Heart left ventricle (tissue), 16 donors: ENCODE results near the gene BCL2. TPM values are rescaled to one million over a fixed set of nuclear protein-coding genes. Genes with fewer than 3 reads are reported as not detected.

Experiments
- ATAC-seq, 4 donors: fragments of 200-7000 bp; cut with Tn5 transposase; one replicate each; pipeline ENCODE4 v1.9.1; 2020 to 2022; ENCODE audit warnings: moderate library complexity in 4 of 4, mild to moderate bottlenecking in 3 of 4, moderate number of reproducible peaks in 1 of 4
- DNase-seq, 5 donors: peaks; one replicate each; pipeline ENCODE4 v3.0.0-alpha.2; 2020
- H3K27ac ChIP-seq, 12 donors: fragments of 200-600 bp; sonication (generic) in 4 of 12; one replicate each; pipeline versions ENCODE4 v1.5.0 to v1.8.0; 2016 to 2022; ENCODE audit warnings: mild to moderate bottlenecking in 2 of 12
- H3K27me3 ChIP-seq, 9 donors: fragments of 200-600 bp; sonication (generic) in 2 of 9; one replicate each; pipeline versions ENCODE4 v1.5.1 to v1.8.0; 2016 to 2022; ENCODE audit warnings: mild to moderate bottlenecking in 3 of 9
- H3K36me3 ChIP-seq, 9 donors: fragments of 200-600 bp; sonication (generic) in 2 of 9; one replicate each; pipeline versions ENCODE4 v1.5.0 to v1.8.0; 2018 to 2022; ENCODE audit warnings: mild to moderate bottlenecking in 2 of 9
- H3K4me1 ChIP-seq, 12 donors: fragments of 200-600 bp; sonication (generic) in 4 of 12; one replicate each; pipeline versions ENCODE4 v1.5.0 to v1.8.0; 2016 to 2022; ENCODE audit warnings: mild to moderate bottlenecking in 3 of 12
- H3K4me3 ChIP-seq, 12 donors: fragments of 200-600 bp; sonication (generic) in 4 of 12; one replicate each; pipeline versions ENCODE4 v1.5.0 to v1.8.0; 2017 to 2022; ENCODE audit warnings: mild to moderate bottlenecking in 9 of 12, moderate library complexity in 4 of 12
- H3K9me3 ChIP-seq, 12 donors: fragments of 200-600 bp; sonication (generic) in 4 of 12; one replicate each; pipeline versions ENCODE4 v1.5.0 to v1.8.0; 2016 to 2022; ENCODE audit warnings: mild to moderate bottlenecking in 1 of 12
- CTCF ChIP-seq, 12 donors: fragments of 200-600 bp; sonication (generic) in 4 of 12; IDR thresholded peaks; one replicate each; pipeline versions ENCODE4 v1.5.0 to v1.8.0; 2018 to 2022; ENCODE audit warnings: antibody characterized with exemption in 12 of 12, mild to moderate bottlenecking in 5 of 12
- POLR2A ChIP-seq, 2 donors: fragments of 450-650 bp; IDR thresholded peaks; one replicate each; pipeline ENCODE4 v1.6.1; 2017; ENCODE audit warnings: antibody characterized with exemption in 2 of 2, mild to moderate bottlenecking in 2 of 2, moderate library complexity in 2 of 2
- WGBS, 4 donors: extraction: QIAGEN DNeasy Blood & Tissue Kit in 2 of 4; methylation state at CpG; one replicate each; pipeline versions ENCODE4 v1.1.5 to v1.1.7; 2013 to 2018; 5-methylcytosine and 5-hydroxymethylcytosine counted together
- intact Hi-C, 10 donors: fragments of 100-400 bp; cut with DNase I; formaldehyde crosslinking; loops; one replicate each; pipeline versions ENCODE4 v1.11.1 to v1.14.2; 2022
- polyA plus RNA-seq, 2 donors: library from polyadenylated mRNA; stranded (reverse); fragments of 200-250 nt; gene quantifications; one replicate each; pipeline ENCODE4 v1.2.3, GENCODE V29; 2013
- total RNA-seq, 9 donors: library from RNA; depleted of rRNA in 2 of 9; stranded (reverse); fragments of >200 nt in 2 of 9; fragmentation: NEBNext Ultra II Directional in 3 of 9; extraction: Animal tissue kit (Norgen Biotek cat#: 25700) in 3 of 9; gene quantifications; one replicate each; pipeline versions ENCODE4 v1.1.0 to v1.2.4, GENCODE V29; 2016 to 2023
- donor health status: ischemic (EF 13 %, LVEDD 7.1; RV severe dilation, severe dysfunction).
- donor health status: healthy with polysubstance abuse.
- donor health status: DM: no; HTN: yes; CAD: no.
- donor health status: DM: no; HTN: no; CAD: no.
- donor health status: ischemic (EF 25% LVEDD 6.9; RV normal size, moderate dysfunction).
- donor health status: ischemic (EF 25% LVEDD 5.7; RV mildly dilated, moderate dysfunction).
- donor health status: healthy.
- donor health status: DM: yes; HTN: yes; CAD: no.
- donor health status: ischemic (EF 35%, LVEDD 5.7; RV mildly dilated, moderate dysfunction).
- donor health status: nonischemic (EF 11% LVEDD 7.7; RV severe dilation, severe dysfunction).
- donor health status: DM: yes; HTN: yes; CAD: no.
- donor health status: PGD.
- donor health status: ischemic (EF 29% LVEDD 5.4; RV normal size, mild dysfunction).
- donor health status: nonischemic (EF 23%, LVEDD 6.1; RV moderate dilation, normal function).

BCL2 gene
- total and polyA plus RNA-seq, 11 donors = 2.9 to 24.2 (median 8.9) TPM

GRCh38 chr18:63272638-63273037 is 46.9 kb downstream of the BCL2 start:
- H3K27me3 ChIP-seq = no peaks in the 10 kb centered on the region
- H3K36me3 ChIP-seq = no peaks in the 10 kb centered on the region
- H3K4me1 ChIP-seq = peaks cover 0 to 30% (median 10%) of the 10 kb centered on the region in 12 donors
- intact Hi-C loops = no loop called here
- DNase-seq (no peak), ATAC-seq (no peak)
- no peak overlapping the region for H3K4me3 ChIP-seq
- WGBS, 4 donors = 85 to 92% (median 90%) methylated on average over 1 of the region's 1 CpG
- no peaks in the 10 kb centered on the region for H3K9me3 ChIP-seq
- TF ChIP-seq CTCF (IDR thresholded peaks at IDR 0.05) (no peak), POLR2A (IDR thresholded peaks at IDR 0.05) (no peak)
- no peak overlapping the region for H3K27ac ChIP-seq

- H3K4me3 ChIP-seq = no peak overlapping the region
- intact Hi-C loops = no loop called here
- no peak for TF ChIP-seq CTCF (IDR thresholded peaks at IDR 0.05)
- no peak for TF ChIP-seq POLR2A (IDR thresholded peaks at IDR 0.05)
- H3K27ac ChIP-seq = peak overlapping the region in 3 of 12 donors; percentile 6 to 43 (median 33)
- H3K27me3 ChIP-seq = no peaks in the 10 kb centered on the region
- H3K9me3 ChIP-seq = no peaks in the 10 kb centered on the region
- peak; percentile 52 to 80 (median 74) for ATAC-seq
- WGBS, 4 donors = 62 to 83% (median 71%) methylated on average over 3 of the region's 3 CpGs
- DNase-seq = peak in 2 of 5 donors; percentile 37 to 45
- H3K4me1 ChIP-seq = peaks cover 0 to 35% (median 10%) of the 10 kb centered on the region in 12 donors
- no peaks in the 10 kb centered on the region for H3K36me3 ChIP-seq
These were observed 47.7 kb downstream of the BCL2 start for GRCh38 chr18:63271881-63272299.

GRCh38 chr18:63271148-63271547 is 48.4 kb downstream of the BCL2 start:
- Histone ChIP-seq H3K4me3 (no peak overlapping the region), H3K27ac (no peak overlapping the region), H3K27me3 (no peaks in the 10 kb centered on the region), H3K4me1 (peaks cover 0 to 39% (median 10%) of the 10 kb centered on the region in 12 donors), H3K36me3 (no peaks in the 10 kb centered on the region), H3K9me3 (no peaks in the 10 kb centered on the region)
- ATAC-seq (no peak), DNase-seq (no peak)
- intact Hi-C loops = no loop called here
- 94 to 97% (median 95%) methylated on average over 4 of the region's 4 CpGs for WGBS, 4 donors
- no peak for TF ChIP-seq CTCF (IDR thresholded peaks at IDR 0.05)
- no peak for TF ChIP-seq POLR2A (IDR thresholded peaks at IDR 0.05)

GRCh38 chr18:63267975-63268721 is 51.4 kb downstream of the BCL2 start:
- no peak overlapping the region for H3K27ac ChIP-seq
- no peak for DNase-seq
- peaks cover 0 to 42% (median 10%) of the 10 kb centered on the region in 12 donors for H3K4me1 ChIP-seq
- intact Hi-C loops = loop anchor here in 1 of 10 donors (10.0 kb wide), 1 partner anchor 47 kb away; the partner anchor contains the start of gene BCL2
- ATAC-seq = no peak
- H3K36me3 ChIP-seq = no peaks in the 10 kb centered on the region
- 85 to 92% (median 91%) methylated on average over 8 of the region's 8 CpGs for WGBS, 4 donors
- no peak overlapping the region for H3K4me3 ChIP-seq
- TF ChIP-seq CTCF (IDR thresholded peaks at IDR 0.05) (no peak), POLR2A (IDR thresholded peaks at IDR 0.05) (no peak)
- no peaks in the 10 kb centered on the region for H3K9me3 ChIP-seq
- no peaks in the 10 kb centered on the region for H3K27me3 ChIP-seq
